NCI-H526 treated with DMSO at 0.1 percent for 48 hours (cell line): ENCODE measurements around the gene PKP2.

Experiments
- DNase-seq: peaks from one replicate; lab custom pipeline; 2025; lab: John Stamatoyannopoulos, UW

Gene PKP2

DNA sequence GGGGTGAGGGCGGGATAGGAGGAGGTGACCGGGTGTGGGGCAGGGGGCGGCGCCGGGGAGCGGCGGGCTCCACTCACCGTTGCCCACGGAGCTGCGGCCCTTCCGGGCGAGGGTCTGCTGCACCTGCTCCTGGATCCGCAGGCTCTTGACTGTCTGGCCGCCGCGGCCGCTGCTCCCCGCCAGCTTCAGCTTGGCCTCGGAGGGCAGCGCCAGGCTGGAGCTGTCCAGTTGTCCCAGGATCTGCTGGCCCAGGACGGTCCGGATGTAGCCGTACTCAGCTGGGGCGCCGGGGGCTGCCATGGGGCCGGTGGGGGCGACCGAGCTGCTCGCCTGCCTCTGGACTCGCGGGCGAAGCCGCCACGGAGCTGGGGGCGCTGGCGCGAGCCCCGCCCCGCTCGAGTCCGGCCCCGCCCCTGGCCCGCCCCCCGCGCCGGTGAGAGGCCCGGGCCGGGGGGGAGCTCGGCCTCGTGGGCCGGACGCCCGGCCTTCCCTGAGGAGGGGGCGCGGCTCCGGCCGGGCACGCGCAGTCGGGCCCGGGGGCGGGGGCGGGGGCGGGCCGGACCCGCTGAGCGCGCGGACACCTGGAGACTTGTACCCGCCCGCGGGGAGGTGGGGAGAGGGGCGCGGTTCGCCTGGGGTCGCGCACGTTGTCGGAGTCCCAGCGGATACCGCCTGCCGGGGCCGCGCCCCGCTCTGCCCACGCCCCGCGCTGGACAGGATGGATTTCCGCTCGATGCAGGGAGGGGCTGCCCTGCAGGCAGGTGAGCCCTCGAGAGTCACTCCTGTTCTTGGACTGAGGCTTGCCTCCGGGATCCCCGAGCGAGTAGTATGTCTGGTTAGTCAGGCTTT lies at the start of gene PKP2:
Gene PKP2, minus strand, starts transcription at position 346 of the 849 bp plus-strand sequence. Its CDS starts 46 bp downstream, at position 300.
- DNase-seq = peak; percentile 87

GRCh38 chr12:32944195-32944594 lies 47.6 kb upstream of the PKP2 start:
- no peak for DNase-seq

- no peak for DNase-seq
Measured at GRCh38 chr12:32939801-32940200, 43.2 kb upstream of the PKP2 start.

GRCh38 chr12:32926963-32927362 lies 30.4 kb upstream of the PKP2 start:
- DNase-seq = no peak

DNA sequence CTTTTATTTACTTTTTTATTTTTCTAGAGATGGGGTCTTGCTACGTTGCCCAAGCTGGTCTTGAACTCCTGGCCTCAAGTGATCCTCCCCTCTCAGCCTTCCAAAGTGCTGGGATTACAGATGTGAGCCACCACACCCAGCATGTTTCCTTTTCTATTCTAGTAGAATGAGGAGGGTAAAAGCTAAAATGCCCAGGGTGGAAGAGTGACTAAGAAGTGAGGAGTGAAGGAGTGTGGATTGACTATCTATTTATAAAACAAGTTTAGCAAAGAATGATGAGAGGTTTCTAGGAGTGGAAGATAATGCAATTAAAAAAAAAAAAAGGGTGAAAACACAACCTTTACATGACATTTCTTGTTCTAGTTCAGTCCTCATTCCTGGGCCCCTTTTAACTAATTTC lies 29.8 kb upstream of the PKP2 start:
- DNase-seq = no peak

DNA sequence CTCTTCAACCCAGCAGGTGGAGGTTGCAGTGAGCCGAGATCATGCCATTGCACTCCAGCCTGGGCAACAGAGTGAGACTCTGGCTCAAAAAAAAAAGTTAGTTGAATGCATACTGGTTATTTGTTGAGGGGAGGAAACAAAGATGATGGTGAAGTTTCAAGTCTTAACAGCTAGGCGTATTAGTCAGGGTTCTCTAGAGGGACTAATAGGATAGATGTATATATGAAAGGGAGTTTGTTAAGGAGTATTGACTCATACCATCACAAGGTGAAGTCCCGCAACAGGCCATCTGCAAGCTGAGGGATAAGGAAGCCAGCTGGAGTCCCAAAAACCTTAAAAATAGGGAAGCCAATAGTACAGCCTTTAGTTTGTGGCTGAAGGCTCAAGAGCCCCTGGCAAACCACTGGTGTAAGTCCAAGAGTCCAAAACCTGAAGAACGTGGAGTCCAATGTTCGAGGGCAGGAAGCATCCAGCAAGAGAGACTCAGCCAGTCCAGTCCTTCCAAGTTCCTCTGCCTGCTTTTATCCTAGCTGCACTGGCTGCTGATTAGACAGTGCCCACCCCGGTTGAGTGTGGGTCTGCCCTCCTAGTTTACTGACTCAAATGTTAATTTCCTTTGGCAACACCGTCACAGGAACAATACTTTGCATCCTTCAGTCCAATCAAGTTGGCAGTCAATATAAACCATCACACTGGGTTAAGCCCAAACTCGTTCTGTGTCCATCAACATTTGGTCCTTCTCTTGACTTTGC lies 26.1 kb upstream of the PKP2 start:
- DNase-seq = no peak

DNA sequence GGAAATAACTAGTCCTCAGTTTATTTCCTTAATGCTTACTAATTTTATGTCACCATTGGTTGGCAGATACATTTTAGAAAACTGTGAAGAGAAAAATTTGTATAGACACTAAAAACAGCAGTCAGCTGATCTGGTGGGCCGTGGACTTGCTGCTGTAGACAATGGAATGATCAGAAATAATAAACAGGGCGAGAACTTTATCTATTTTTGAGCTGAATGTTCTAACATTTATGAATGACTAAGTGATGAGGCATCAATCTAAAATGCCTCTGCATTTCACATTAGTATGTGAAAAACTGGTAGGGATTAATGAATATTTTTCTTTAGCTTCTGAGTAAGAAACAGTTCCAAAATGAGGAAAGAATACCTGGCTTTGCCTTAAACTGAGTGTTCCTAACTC lies 24.8 kb upstream of the PKP2 start:
- no peak for DNase-seq

DNA sequence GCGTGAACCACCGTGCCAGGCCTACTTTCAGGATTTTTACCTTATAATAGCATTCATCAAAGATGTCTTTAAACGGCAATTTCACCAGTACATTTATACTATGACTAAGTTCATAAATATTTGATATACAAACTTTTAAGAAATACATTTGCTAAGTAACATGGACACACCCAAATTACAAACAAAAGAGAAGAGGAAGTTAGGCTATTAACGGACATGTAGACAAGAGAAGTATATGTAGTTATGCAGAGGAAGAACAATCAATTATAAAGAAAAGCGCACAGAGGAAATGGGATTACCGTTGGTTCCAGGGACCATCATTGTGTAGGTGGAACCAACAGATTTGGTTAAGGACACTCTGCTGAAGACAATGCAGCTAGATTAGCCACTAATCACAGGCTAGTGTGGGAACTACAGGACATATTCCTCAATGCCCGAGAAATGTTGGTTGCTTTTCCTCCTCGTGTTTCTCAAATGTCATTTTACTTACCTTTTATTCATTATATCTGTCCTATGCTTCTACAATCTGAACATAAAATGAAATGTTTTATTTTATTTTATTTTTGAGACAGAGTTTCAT lies 24.0 kb upstream of the PKP2 start:
- no peak for DNase-seq

- DNase-seq = peak; percentile 15
Measured at GRCh38 chr12:32918890-32919801, 22.6 kb upstream of the PKP2 start.

DNA sequence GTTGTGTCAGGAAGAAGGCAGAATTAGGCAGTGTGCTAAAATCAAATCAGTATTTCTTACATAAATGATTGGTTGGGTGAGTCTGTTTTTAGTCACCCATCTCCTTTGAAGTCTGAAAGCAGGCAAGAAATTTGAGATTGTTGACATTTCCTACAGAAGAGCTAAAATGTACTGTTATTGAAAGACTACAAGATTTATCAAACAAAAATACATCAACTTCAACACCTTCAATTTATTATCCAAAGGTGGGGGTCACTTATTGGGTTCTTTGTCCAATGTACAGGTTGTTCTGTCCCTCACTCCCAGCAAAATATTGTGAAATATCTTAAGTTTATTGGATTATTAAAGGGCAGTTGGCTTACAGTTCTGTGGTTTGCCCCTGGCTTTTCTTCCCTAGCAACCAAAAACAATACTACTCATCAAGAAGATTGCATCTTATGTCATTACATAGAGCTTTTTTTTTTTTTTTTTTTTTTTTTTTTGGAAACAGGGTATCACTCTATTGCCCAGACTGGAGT lies 20.6 kb upstream of the PKP2 start:
- no peak for DNase-seq

GRCh38 chr12:32907898-32908476 lies 11.4 kb upstream of the PKP2 start:
- no peak for DNase-seq

DNA sequence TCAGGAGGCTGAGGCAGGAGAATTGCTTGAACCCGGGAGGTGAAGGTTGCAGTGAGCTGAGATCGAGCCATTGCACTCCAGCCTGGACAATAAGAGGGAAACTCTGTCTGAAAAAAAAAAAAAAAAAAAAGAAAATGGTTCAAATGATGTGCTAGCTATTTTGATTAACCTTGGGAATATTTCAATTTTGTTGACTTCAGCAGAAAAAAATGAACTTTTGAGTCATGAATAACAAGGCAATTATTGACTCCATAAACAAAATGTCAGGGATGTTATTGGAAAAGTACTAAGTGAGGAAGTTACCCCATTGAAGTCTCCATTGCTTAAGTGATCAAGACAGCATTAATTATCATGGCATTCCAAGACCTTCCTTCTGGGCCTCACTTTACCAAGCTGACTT lies 10.6 kb upstream of the PKP2 start:
- DNase-seq = no peak

DNA sequence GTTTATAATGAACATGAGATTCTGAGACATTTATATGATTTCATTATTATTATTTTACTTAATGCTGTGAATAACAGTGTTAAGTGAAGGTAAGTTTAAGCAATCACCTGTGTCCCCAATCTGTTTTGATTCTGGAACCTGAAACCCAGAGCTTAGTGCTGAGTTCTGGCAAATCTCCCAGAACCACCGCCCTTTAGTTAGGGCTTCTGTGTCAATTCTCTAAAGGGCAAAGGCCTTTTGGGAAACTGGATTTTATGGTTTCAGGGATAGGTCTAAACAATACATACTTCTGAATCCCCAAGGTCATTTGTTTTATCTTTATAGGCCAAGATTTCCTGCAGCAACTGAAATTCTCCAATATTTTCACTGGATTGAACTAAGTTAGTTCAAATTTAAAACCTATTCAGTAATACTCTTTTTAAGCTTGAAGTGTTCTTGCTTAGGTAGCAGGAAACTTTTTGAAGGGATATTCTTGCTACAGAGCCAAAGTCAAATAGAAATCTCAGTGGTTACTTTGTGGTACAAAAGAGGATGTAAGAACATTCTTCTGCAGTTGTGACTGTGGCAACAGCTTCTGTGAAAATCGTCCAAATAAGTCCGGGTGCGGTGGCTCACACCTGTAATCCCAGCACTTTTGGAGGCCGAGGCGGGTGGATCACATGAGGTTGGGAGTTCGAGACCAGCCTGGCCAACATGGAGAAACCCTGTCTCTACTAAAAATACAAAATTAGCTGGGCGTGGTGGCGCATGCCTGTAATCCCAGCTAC lies 10.0 kb upstream of the PKP2 start:
- no peak for DNase-seq

DNA sequence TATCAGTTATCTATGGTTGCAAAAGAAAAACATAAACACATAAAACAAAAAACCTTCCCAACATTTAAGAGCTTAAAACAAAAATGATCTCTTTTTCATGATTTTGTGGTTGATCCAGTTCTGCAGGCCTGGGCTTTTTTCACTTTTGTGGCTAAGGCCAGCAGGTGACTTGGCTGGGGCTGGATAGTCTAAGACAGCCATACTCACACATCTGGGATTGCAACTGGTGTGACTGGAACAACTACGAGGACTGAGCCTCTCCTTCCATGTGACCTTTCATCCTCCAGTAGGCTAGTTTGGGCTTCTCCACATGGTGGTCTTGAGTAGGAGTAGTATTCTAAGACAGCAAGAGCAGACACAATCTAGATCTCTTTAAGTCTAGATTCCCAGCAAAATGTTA lies 7.2 kb upstream of the PKP2 start:
- DNase-seq = no peak

GRCh38 chr12:32903318-32903717 lies 6.7 kb upstream of the PKP2 start:
- DNase-seq = no peak

- DNase-seq = no peak
Measured at GRCh38 chr12:32902287-32902997, 5.9 kb upstream of the PKP2 start.

DNA sequence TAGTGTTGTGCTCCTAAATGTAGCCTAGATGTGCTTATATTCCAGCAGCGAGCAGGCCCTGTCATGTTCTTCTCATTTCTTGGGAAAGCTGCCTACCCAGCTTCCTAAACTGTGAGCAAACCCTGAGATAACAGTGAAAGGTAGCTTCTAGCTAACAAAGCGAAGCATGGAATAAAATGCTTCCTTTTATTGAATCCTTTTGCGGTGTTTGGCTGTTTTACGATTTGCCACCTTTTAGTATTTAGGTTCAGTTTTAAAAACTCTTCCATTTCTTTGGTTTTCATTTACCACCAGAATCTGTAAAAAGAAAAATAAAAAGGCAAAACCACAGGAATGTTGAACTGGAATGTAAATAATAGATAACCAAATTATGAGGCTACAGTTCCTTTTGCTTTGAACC lies 5.0 kb upstream of the PKP2 start:
- peak; percentile 29 for DNase-seq

DNA sequence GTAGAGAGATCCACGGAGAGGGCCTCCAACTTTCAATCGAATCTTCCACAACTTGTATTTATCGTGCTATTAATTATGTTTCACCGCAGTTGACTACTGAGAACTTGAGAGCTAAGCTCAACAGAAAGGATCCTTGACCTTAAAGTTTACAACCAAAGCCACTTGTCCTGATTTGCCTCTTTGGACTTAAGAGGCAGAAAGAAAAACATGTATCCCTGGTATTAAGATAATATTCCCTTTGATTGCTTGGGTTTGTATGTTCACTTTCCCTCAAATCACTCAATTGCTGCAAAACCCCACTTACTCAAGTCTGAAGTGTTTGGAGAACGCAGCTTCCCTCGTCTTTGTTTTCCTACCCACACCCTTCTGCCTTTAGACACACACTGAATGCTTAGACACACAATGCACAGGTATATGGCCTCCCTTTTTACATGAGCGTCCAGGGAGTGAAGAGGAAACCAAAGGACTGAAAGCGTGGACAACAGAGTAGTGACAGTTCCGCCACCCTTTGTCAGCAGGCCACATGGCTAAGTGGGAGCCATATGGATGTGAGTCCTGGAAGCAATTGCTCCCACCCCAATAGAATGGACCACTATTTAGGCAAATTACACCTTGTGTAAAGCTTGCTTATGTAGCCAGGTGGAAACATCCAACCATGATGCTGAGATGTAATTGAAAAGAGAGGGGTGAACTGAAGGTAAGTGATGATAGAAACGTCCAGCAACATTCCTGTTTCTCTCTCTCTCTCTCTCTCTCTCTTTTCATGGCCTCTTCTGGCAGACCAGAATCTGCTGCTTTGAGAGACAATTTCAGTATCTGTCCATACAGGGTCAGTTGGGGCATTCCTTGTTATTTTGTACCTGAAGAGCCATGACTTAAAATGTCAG lies 1.4 kb upstream of the PKP2 start:
- DNase-seq = no peak

DNA sequence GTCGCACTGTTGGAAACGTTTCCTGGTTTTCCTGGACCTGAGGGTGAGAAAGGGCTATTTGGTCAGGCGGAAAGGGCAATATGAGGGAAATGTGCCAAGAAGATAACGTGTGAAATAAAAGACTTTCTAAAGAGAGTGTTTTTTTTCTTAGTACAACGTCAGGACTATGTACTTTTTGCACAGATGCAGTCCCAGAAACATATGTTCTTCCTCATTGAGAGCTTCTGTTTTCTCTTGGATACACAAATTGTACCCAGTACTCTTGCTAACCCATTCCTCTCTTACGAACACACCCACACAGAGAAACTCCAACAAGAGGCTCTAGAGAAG lies 669 bp upstream of the PKP2 start:
- peak; percentile 46 for DNase-seq
